Naive thymus-derived CD8-positive, alpha-beta T cell (primary cell): ENCODE results near the gene FAM120A. TPM values are rescaled to one million over a fixed set of nuclear protein-coding genes. Genes with fewer than 3 reads are reported as not detected.

ENCODE experiments used
- ATAC-seq, 2 donors: fragments of 150-1000 bp; cut with Tn5 transposase in 1 of 2; sonication (Bioruptor Pico), chemical (Tn5 transposase) in 1 of 2; 1 replicate in 1 of 2; 2 replicates in 1 of 2; pipeline ENCODE4 v1.10.0; 2021; ENCODE audit warnings: mild to moderate bottlenecking in 2 of 2, moderate library complexity in 2 of 2
- POLR2A ChIA-PET: fragments of 350-600 bp; sonication (Branson Sonifier 250); formaldehyde crosslinking; loops from one replicate; lab custom pipeline; 2021; ENCODE audit warnings: antibody characterized with exemption; lab: Charles Lee
- DNase-seq, 10 donors: peaks; one replicate each; pipeline versions ENCODE4 v3.0.0 to v3.0.0-alpha.2; 2020 to 2022
- H3K27ac Mint-ChIP-seq, 10 donors: one replicate each; pipeline ENCODE4 v1.8.0; 2020 to 2022; ENCODE audit warnings: mild to moderate bottlenecking in 10 of 10, mixed read lengths in 10 of 10, moderate library complexity in 4 of 10, inconsistent platforms in 1 of 10
- H3K27me3 Mint-ChIP-seq, 5 donors: one replicate each; pipeline ENCODE4 v1.8.0; 2021 to 2022; ENCODE audit warnings: mixed read lengths in 5 of 5
- H3K36me3 Mint-ChIP-seq, 3 donors: one replicate each; pipeline ENCODE4 v1.8.0; 2020 to 2022; ENCODE audit warnings: mixed read lengths in 3 of 3, mild to moderate bottlenecking in 2 of 3, inconsistent platforms in 1 of 3
- H3K4me1 Mint-ChIP-seq, 4 donors: one replicate each; pipeline ENCODE4 v1.8.0; 2021 to 2022; ENCODE audit warnings: mixed read lengths in 4 of 4
- H3K4me3 Mint-ChIP-seq, 10 donors: one replicate each; pipeline ENCODE4 v1.8.0; 2020 to 2022; ENCODE audit warnings: mild to moderate bottlenecking in 10 of 10, mixed read lengths in 10 of 10, moderate library complexity in 6 of 10, inconsistent platforms in 1 of 10
- H3K9me3 Mint-ChIP-seq, 9 donors: one replicate each; pipeline ENCODE4 v1.8.0; 2020 to 2022; ENCODE audit warnings: mixed read lengths in 9 of 9, mild to moderate bottlenecking in 3 of 9, inconsistent platforms in 1 of 9, moderate library complexity in 1 of 9
- polyA plus RNA-seq, 3 donors: library from polyadenylated mRNA; unstranded; fragments of 300-500 nt; fragmentation: Illumina TruSeq; gene quantifications; one replicate each; pipeline ENCODE4 v1.2.3, GENCODE V29; 2021
- total RNA-seq, 8 experiments: library from RNA in 2 of 8; stranded (reverse) in 2 of 8; gene quantifications; one replicate each; pipeline ENCODE4 v1.2.3 and lab custom pipeline; 2021 to 2026

Gene FAM120A
- total and polyA plus RNA-seq, 5 experiments from 2014 or later, result 7.8 to 85.4 (median 10.7) TPM

GRCh38 chr9:93520523-93520922 is 69.0 kb downstream of the FAM120A start:
- Mint-ChIP-seq H3K4me3 (no peak overlapping the region), H3K36me3 (peaks cover 0 to 82% (median 2%) of the 10 kb centered on the region in 3 donors), H3K4me1 (peaks cover 12 to 44% (median 18%) of the 10 kb centered on the region in 4 donors), H3K27me3 (no peaks in the 10 kb centered on the region), H3K27ac (peak overlapping the region in 4 of 10 donors; percentile 10 to 63 (median 42)), H3K9me3 (no peaks in the 10 kb centered on the region)
- peak in 1 of 2 donors; percentile 36 for ATAC-seq
- POLR2A ChIA-PET, result no interaction called here
- DNase-seq, result peak in 1 of 10 donors; percentile 1

GRCh38 chr9:93522736-93523135 is 71.3 kb downstream of the FAM120A start:
- Mint-ChIP-seq H3K4me3 (no peak overlapping the region), H3K27me3 (no peaks in the 10 kb centered on the region), H3K4me1 (peaks cover 12 to 36% (median 18%) of the 10 kb centered on the region in 4 donors), H3K27ac (peak overlapping the region in 5 of 10 donors; percentile 2 to 56 (median 41)), H3K36me3 (peaks cover 0 to 85% (median 5%) of the 10 kb centered on the region in 3 donors), H3K9me3 (no peaks in the 10 kb centered on the region)
- no peak for ATAC-seq
- no peak for DNase-seq
- POLR2A ChIA-PET, result no interaction called here

- H3K27ac Mint-ChIP-seq, result peak overlapping the region in 1 of 10 donors; percentile 11
- peaks cover 8 to 27% (median 17%) of the 10 kb centered on the region in 4 donors for H3K4me1 Mint-ChIP-seq
- no peak overlapping the region for H3K4me3 Mint-ChIP-seq
- ATAC-seq, result no peak
- peaks cover 3 to 84% (median 5%) of the 10 kb centered on the region in 3 donors for H3K36me3 Mint-ChIP-seq
- no peak for DNase-seq
- no peaks in the 10 kb centered on the region for H3K9me3 Mint-ChIP-seq
- POLR2A ChIA-PET, result no interaction called here
- H3K27me3 Mint-ChIP-seq, result no peaks in the 10 kb centered on the region
Observed at GRCh38 chr9:93523518-93524144, 72.1 kb downstream of the FAM120A start.

- Mint-ChIP-seq H3K27ac (peak overlapping the region in 2 of 10 donors; percentile 22 to 82), H3K36me3 (peaks cover 4 to 80% (median 5%) of the 10 kb centered on the region in 3 donors), H3K4me3 (no peak overlapping the region), H3K27me3 (no peaks in the 10 kb centered on the region), H3K9me3 (no peaks in the 10 kb centered on the region), H3K4me1 (peaks cover 7 to 21% (median 15%) of the 10 kb centered on the region in 4 donors)
- no peak for ATAC-seq
- no peak for DNase-seq
- POLR2A ChIA-PET, result no interaction called here
Observed at GRCh38 chr9:93525476-93525875, 74.0 kb downstream of the FAM120A start.

GRCh38 chr9:93531374-93531773 is 79.9 kb downstream of the FAM120A start:
- H3K36me3 Mint-ChIP-seq, result peaks cover 4 to 91% (median 19%) of the 10 kb centered on the region in 3 donors
- H3K9me3 Mint-ChIP-seq, result no peaks in the 10 kb centered on the region
- no peaks in the 10 kb centered on the region for H3K27me3 Mint-ChIP-seq
- no peak overlapping the region for H3K4me3 Mint-ChIP-seq
- POLR2A ChIA-PET, result no interaction called here
- ATAC-seq, result no peak
- DNase-seq, result no peak
- H3K27ac Mint-ChIP-seq, result no peak overlapping the region
- peaks cover 0 to 9% (median 3%) of the 10 kb centered on the region in 4 donors for H3K4me1 Mint-ChIP-seq

GRCh38 chr9:93532141-93532540 is 80.7 kb downstream of the FAM120A start:
- POLR2A ChIA-PET, result no interaction called here
- H3K4me3 Mint-ChIP-seq, result no peak overlapping the region
- peaks cover 0 to 8% (median 3%) of the 10 kb centered on the region in 4 donors for H3K4me1 Mint-ChIP-seq
- no peaks in the 10 kb centered on the region for H3K9me3 Mint-ChIP-seq
- H3K27ac Mint-ChIP-seq, result no peak overlapping the region
- H3K36me3 Mint-ChIP-seq, result peaks cover 4 to 91% (median 16%) of the 10 kb centered on the region in 3 donors
- no peak for DNase-seq
- ATAC-seq, result no peak
- no peaks in the 10 kb centered on the region for H3K27me3 Mint-ChIP-seq

GRCh38 chr9:93533863-93534262 is 82.4 kb downstream of the FAM120A start:
- Mint-ChIP-seq H3K36me3 (peaks cover 0 to 85% (median 18%) of the 10 kb centered on the region in 3 donors), H3K4me1 (peaks cover 0 to 8% (median 3%) of the 10 kb centered on the region in 4 donors), H3K27ac (peak overlapping the region in 2 of 10 donors; percentile 53 to 81), H3K9me3 (no peaks in the 10 kb centered on the region), H3K27me3 (no peaks in the 10 kb centered on the region), H3K4me3 (no peak overlapping the region)
- no peak for DNase-seq
- POLR2A ChIA-PET, result no interaction called here
- no peak for ATAC-seq

- Mint-ChIP-seq H3K9me3 (no peaks in the 10 kb centered on the region), H3K27me3 (no peaks in the 10 kb centered on the region), H3K36me3 (peaks cover 0 to 92% (median 21%) of the 10 kb centered on the region in 3 donors), H3K27ac (peak overlapping the region in 1 of 10 donors; percentile 53), H3K4me3 (no peak overlapping the region), H3K4me1 (peaks cover 0 to 10% (median 4%) of the 10 kb centered on the region in 4 donors)
- ATAC-seq (no peak), DNase-seq (no peak)
- POLR2A ChIA-PET, result no interaction called here
Observed at GRCh38 chr9:93536167-93536566, 84.7 kb downstream of the FAM120A start.

- ATAC-seq, result no peak
- POLR2A ChIA-PET, result no interaction called here
- no peaks in the 10 kb centered on the region for H3K27me3 Mint-ChIP-seq
Observed at GRCh38 chr9:93536874-93537273, 85.4 kb downstream of the FAM120A start.

GRCh38 chr9:93540305-93540704 is 88.8 kb downstream of the FAM120A start:
- POLR2A ChIA-PET, result no interaction called here
- Mint-ChIP-seq H3K9me3 (no peaks in the 10 kb centered on the region), H3K27ac (no peak overlapping the region), H3K36me3 (peaks cover 0 to 82% (median 6%) of the 10 kb centered on the region in 3 donors), H3K4me3 (no peak overlapping the region), H3K4me1 (peaks cover 0 to 6% (median under 1%) of the 10 kb centered on the region in 4 donors), H3K27me3 (no peaks in the 10 kb centered on the region)
- ATAC-seq (no peak), DNase-seq (no peak)

More at GRCh38 chr9:93536874-93537273, 85.4 kb downstream of the FAM120A start:
- no peak overlapping the region for H3K27ac Mint-ChIP-seq
- no peak for DNase-seq
- H3K4me3 Mint-ChIP-seq, result no peak overlapping the region
- H3K4me1 Mint-ChIP-seq, result peaks cover 0 to 10% (median 4%) of the 10 kb centered on the region in 4 donors
- H3K36me3 Mint-ChIP-seq, result peaks cover 0 to 90% (median 18%) of the 10 kb centered on the region in 3 donors
- no peaks in the 10 kb centered on the region for H3K9me3 Mint-ChIP-seq

- H3K4me1 Mint-ChIP-seq, result peaks cover 0 to 6% (median under 1%) of the 10 kb centered on the region in 4 donors
- no peak for ATAC-seq
- H3K27me3 Mint-ChIP-seq, result no peaks in the 10 kb centered on the region
- H3K4me3 Mint-ChIP-seq, result no peak overlapping the region
- H3K36me3 Mint-ChIP-seq, result peaks cover 0 to 78% (median 6%) of the 10 kb centered on the region in 3 donors
- H3K27ac Mint-ChIP-seq, result peak overlapping the region in 2 of 10 donors; percentile 15 to 45
- POLR2A ChIA-PET, result no interaction called here
- no peaks in the 10 kb centered on the region for H3K9me3 Mint-ChIP-seq
- DNase-seq, result no peak
Observed at GRCh38 chr9:93541005-93541404, 89.5 kb downstream of the FAM120A start.

GRCh38 chr9:93541581-93542349 is 90.3 kb downstream of the FAM120A start:
- POLR2A ChIA-PET, result no interaction called here
- Mint-ChIP-seq H3K9me3 (no peaks in the 10 kb centered on the region), H3K4me3 (no peak overlapping the region)

GRCh38 chr9:93543117-93543516 is 91.6 kb downstream of the FAM120A start:
- Mint-ChIP-seq H3K27me3 (no peaks in the 10 kb centered on the region), H3K27ac (peak overlapping the region in 1 of 10 donors; percentile 53), H3K4me1 (peaks cover 0 to 9% (median 4%) of the 10 kb centered on the region in 4 donors), H3K36me3 (peaks cover 3 to 78% (median 3%) of the 10 kb centered on the region in 3 donors), H3K4me3 (no peak overlapping the region), H3K9me3 (no peaks in the 10 kb centered on the region)
- ATAC-seq (no peak), DNase-seq (no peak)
- POLR2A ChIA-PET, result interaction anchor here (0.7 kb wide), 1 partner anchor 579 kb away, joined by 3 read pairs; no protein-coding TSS in a partner anchor

More at GRCh38 chr9:93541581-93542349, 90.3 kb downstream of the FAM120A start:
- Mint-ChIP-seq H3K36me3 (peaks cover 0 to 78% (median 6%) of the 10 kb centered on the region in 3 donors), H3K4me1 (peaks cover 0 to 6% (median 2%) of the 10 kb centered on the region in 4 donors), H3K27me3 (no peaks in the 10 kb centered on the region), H3K27ac (peak overlapping the region in 1 of 10 donors; percentile 5)
- ATAC-seq (no peak), DNase-seq (no peak)
